Endothelial cell of umbilical vein (primary cell): ENCODE measurements around the gene FEN1.

Experiments used
- CTCF ChIP-seq, 2 donors: IDR thresholded peaks; 1 replicate in 1 of 2; 2 replicates in 1 of 2; pipeline ENCODE4 v1.5.1; 2011; ENCODE audit warnings: low read length in 2 of 2, mild to moderate bottlenecking in 2 of 2, moderate library complexity in 2 of 2, control low read depth in 1 of 2, inconsistent platforms in 1 of 2, low read depth in 1 of 2; ENCODE audit not compliant: insufficient read depth in 1 of 2; ENCODE audit errors: extremely low read depth in 1 of 2
- EZH2 ChIP-seq: IDR thresholded peaks from 2 replicates; pipeline ENCODE4 v1.6.1; 2012; ENCODE audit warnings: borderline replicate concordance, low read depth, mild to moderate bottlenecking, moderate library complexity, low read length, inconsistent platforms; ENCODE audit not compliant: severe bottlenecking
- JUN ChIP-seq: IDR thresholded peaks from 2 replicates; pipeline ENCODE4 v1.6.1; 2011; ENCODE audit warnings: borderline replicate concordance, low read depth; ENCODE audit not compliant: insufficient read length, insufficient read depth
- MYC ChIP-seq: IDR thresholded peaks from one replicate; pipeline ENCODE4 v1.6.1; 2011; ENCODE audit warnings: mild to moderate bottlenecking, low read depth, low read length
- POLR2A ChIP-seq: IDR thresholded peaks from 2 replicates; pipeline ENCODE4 v1.6.1; 2012; ENCODE audit warnings: low read depth, mild to moderate bottlenecking, control low read depth, low read length
- POLR2AphosphoS5 ChIP-seq: IDR thresholded peaks from 2 replicates; pipeline ENCODE4 v1.6.1; 2012; ENCODE audit warnings: low read depth, mild to moderate bottlenecking, control low read depth, low read length, moderate library complexity; ENCODE audit not compliant: insufficient read depth

GRCh38 chr11:61744609-61745156, 48.0 kb upstream of the FEN1 start:
- TF ChIP-seq CTCF (IDR thresholded peaks at IDR 0.05; ENCODE audit: extremely low read depth in 1 of 2, insufficient read depth in 1 of 2, low read depth in 1 of 2, low read length in 2 of 2) (no peak), POLR2A (no peak), POLR2AphosphoS5 (no peak), MYC (no peak), EZH2 (no peak), JUN (no peak)
